ENCODE results near the gene INIP. TPM values are rescaled to one million over a fixed set of nuclear protein-coding genes. Genes with fewer than 3 reads are reported as not detected.
A peak's percentile ranks its signal among the peaks of the same experiment; 100 is the strongest.
"Not testable (repeated sequence)": the region's sequence is repeated elsewhere in the genome, so short reads cannot be mapped to it uniquely, and the experiment has no call there.

Gene INIP
- total RNA-seq, 1 donor from 2014 or later, result 29.1 TPM

DNA sequence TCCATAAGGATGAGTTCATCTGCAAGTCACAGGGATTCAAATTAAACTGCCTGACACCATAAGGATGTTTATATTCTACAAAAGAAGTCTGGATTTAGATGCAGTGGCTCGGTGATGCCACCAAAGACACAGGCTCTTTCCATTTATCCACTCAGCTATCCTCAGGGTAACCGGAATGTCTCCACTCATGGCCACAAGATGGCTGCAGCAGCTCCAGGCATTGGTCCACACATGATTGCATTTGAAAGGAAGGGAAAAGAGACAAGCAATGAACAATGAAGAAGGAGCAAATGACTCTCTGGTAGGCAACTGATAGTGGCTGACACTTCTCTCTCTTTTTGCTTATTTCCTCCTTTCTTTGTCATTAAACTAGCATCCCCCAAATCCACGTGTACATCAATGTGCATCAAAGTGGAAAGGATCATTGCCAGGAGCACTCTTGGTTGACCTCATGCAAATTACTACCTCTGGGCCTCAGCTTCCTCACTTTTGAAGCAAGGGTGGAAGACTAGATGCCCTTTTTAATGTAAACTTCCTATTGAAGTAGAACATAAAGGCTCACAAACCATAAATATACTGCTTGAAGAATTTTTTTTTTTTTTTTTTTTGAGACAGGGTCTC is 25.4 kb upstream of the INIP start:
- no peak for DNase-seq (ENCODE audit: low spot score)

DNA sequence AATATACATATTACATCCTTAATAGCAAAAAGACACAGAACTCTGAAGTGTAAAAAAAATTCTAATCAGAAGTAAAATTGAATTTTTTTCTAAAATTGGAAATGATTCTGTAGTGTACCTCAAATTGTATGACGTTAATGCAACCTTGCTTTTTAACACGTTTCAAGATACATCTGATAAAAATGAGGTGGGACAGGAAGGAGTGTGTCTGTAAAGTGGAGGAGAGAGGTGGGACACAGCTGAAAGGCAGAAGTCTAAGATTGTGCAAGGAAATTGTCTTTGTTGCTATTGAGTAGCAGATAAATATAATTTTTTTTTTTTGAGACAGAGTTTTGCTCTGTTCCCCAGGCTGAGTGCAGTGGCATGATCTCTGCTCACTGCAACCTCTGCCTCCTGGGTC is 17.0 kb upstream of the INIP start:
- no peak for DNase-seq (ENCODE audit: low spot score)

DNA sequence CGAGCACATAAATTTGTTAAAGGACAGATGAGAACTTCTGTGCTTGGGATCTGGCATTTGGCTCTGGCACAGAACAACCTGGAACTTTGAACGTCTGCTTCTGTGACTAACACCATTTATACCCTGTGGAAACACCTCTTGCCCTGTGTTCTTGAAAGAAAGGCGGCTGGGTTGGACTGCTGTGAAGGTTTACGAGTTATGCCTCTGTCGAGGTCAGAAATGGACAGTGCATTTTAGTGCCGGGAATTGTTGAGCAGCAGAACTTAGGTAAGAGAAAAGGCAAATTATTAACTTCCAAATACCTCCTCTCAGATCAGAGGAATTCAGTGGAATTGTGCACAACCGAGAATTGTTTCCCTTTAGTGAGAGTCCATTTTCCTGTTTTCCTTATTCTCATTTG is 14.1 kb upstream of the INIP start:
- DNase-seq (ENCODE audit: low spot score), result no peak

DNA sequence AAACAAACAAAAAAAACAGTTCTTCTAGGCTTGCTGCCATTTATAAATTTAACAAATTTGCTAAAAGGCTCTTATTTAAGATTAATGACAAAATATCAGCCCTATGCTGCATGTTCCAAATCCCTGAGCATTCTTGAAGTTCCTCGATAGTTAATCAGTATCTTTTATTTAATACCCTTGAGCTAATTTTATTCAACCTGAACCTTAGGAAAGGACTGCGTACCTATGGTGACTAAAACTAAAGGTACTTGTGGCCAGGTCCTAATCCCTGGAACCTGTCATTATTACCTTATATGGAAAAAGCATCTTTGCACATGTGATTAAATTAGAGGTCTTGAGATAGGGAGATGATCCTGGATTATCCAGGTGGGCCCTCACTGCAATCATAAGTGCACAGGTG is 10.5 kb upstream of the INIP start:
- no peak for DNase-seq (ENCODE audit: low spot score)

DNA sequence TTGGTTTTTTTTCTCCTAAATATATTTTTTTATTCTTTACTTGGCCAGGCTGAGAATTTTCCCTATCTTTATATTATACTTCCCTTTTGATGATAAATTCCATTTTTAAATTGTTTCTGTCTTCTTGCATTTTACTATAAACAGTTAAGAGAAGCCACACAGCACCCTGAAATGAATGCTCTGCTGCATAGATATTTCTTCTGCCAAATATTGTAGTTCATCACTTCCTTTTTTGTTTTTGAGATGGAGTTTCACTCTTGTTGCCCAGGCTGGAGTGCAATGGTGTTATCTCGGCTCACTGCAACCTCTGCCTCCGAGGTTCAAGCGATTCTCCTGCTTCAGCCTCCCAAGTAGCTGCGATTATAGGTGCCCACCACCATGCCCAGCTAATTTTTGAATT is 8.5 kb upstream of the INIP start:
- no peak for DNase-seq (ENCODE audit: low spot score)

DNA sequence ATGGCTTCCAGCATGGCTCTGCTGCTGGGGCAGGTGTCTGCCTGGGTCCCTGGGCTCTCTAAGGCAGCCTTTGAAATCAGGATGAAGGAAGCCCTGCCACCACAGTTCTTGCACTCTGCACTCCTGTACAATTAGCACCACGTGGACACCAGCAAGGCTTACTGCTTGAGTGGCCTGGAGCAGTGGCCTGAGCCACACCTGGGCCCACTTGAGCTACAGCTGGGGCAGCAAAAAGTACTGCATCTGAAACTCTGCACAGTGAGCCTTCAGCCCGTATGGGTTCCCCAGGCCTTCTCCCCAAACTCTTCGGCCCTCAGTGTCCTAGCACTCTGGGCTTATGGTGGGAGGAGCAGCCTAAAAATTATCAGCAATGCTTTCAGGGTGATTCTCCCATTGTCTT is 8.0 kb upstream of the INIP start:
- no peak for DNase-seq (ENCODE audit: low spot score)

GRCh38 chr9:112722749-112723148 is 4.8 kb upstream of the INIP start:
- DNase-seq (ENCODE audit: low spot score), result not testable (repeated sequence)

DNA sequence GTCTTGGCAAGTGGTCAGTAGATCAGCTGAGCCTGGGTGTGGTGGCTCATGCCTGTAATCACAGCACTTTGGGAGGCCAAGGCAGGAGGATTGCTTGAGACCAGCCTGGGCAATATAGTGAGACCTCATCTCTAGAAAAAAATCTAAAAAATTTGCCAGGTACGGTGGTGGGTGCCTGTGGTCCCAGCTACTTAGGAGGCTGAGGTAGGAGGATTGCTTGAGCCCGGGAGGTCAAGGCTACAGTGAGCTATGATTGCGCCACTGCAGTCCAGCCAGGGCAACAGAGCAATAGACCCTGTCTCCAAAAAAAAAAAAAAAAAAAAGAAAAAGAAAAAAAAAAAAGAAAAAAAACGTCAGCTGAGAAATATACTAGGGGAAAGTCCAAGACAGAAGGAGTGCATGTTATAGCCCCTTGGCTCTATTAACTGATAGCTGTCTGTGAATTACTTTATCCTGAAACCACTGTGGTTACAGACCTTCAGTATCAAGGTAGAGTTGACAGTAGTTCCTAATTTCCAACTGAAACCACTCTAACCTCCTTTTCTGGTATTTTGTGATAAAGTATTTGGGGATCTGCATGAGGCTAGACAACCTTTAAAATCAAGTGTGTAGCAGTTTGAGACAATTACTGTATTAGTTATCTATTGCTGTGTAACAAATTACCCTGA is 2.3 kb upstream of the INIP start:
- no peak for DNase-seq (ENCODE audit: low spot score)

GRCh38 chr9:112719696-112720095 is 1.8 kb upstream of the INIP start:
- DNase-seq (ENCODE audit: low spot score), result no peak

DNA sequence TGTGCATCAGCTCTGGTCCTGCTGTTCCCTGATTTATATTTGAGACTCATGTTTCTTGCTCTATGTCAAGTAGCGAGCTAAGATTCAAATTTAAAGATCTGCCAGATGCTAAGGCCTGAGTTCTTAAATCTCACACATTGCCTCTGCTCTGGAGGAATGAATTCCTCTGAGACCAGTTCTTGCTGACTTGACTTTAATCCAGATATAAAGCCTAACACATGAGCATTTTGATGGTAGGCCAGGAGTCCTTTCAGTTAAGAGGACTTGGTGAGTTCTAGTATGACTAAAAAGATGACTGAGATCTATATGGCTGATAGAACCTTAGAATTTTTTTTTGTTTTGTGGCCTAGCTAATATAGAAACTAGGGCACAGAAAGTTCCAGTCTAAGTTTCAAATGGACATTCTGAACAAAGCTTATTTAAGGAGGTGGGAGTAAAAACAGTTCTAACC is 1.3 kb upstream of the INIP start:
- no peak for DNase-seq (ENCODE audit: low spot score)

GRCh38 chr9:112712678-112713077 is 5.2 kb downstream of the INIP start:
- DNase-seq (ENCODE audit: low spot score), result no peak

DNA sequence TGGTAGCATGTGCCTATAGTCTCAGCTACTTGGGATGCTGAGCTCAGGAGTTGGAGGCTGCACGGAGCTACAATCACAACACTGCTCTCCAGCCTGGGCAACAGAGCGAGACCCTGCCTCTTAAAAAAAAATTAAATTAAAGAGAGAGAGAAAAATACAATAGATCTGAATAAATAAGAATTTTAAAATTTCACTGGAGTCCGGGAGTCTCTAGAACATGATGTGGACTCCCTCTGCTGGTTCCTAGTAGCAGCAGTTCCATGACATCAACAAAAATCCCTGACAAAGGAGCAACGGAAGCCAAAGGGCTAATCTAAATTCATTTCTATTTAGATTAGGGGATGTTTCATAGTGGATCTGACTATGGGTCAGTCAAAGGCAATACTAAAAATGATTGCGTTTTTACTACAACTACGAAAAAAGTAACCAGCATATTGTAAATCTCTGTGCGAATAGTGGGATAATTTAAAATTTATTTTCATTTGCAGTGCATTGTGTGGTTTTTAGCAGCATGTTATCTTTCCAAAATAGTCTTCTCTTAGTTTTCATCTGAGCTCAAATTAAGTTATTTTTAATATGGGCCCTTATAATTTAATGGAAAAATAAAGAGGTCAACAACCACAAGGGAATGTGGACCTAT is 6.7 kb downstream of the INIP start:
- DNase-seq (ENCODE audit: low spot score), result no peak

DNA sequence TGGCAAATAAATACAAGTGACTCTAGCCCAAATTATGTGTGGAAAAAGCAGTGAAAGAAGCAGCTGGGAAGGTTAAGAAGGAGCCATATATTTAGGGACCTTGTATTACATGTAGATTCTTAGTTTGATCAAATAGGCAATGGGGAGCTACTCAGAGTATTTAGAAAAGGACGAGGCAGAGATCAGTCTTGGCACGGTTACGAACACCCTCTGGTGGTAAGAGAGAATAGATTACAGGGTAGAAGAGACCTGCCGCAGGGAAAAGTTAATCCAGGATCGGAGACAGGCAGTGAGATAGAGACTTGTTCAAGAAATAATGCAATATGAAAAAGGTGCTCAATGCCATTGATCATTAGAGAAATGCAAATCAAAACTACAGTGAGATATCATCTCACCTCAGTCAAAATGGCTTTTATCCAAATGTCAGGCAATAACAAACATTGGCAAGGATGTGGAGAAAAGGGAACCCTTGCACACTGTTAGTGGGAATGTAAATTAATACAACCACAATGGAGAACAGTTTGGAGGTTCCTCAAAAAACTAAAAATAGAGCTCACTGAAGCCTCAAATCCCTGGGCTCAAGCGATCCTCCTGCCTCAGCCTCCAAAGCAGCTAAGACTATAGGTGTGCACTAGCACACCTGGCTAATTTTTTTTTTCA is 12.0 kb downstream of the INIP start:
- DNase-seq (ENCODE audit: low spot score), result peak; percentile 50

- DNase-seq (ENCODE audit: low spot score), result no peak
Measured at GRCh38 chr9:112703304-112703703, 14.6 kb downstream of the INIP start.

DNA sequence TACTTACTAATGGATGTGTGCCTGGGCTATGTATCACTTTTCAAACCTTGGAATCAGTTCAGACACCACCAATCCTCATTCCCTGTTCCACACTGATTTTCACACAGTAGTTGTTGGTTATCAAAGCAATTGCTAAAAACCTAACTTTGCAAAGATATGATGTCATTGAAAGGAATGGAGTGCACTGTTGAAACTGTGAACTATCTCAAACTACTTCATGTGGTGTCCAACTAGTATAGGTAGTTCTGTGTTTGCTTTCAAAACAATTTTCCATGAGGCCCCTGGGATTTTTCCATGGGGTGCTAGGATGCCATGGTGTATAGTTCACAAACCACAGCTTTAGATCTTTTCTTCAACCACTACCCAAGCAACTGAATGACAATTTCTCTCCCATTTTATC is 17.8 kb downstream of the INIP start:
- DNase-seq (ENCODE audit: low spot score), result no peak

DNA sequence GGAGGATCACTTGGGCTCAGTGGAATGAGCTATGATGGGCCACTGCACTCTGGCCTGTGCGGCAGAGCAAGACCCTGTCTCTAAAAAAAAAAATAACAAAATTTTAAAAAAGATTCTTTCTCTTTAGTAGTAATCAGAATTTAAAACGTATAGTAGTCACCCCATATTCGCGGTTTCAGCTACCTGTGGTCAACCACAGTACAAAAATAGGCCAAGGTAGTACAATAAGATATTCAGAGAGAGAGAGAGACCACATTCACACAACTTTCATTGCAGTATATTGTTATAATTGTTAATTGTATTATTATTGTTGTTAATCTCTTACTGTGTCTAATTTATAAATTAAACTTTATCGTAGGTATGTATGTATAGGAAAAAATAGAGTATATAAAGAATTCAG is 18.7 kb downstream of the INIP start:
- DNase-seq (ENCODE audit: low spot score), result no peak

GRCh38 chr9:112696461-112696860 is 21.5 kb downstream of the INIP start:
- no peak for DNase-seq (ENCODE audit: low spot score)

DNA sequence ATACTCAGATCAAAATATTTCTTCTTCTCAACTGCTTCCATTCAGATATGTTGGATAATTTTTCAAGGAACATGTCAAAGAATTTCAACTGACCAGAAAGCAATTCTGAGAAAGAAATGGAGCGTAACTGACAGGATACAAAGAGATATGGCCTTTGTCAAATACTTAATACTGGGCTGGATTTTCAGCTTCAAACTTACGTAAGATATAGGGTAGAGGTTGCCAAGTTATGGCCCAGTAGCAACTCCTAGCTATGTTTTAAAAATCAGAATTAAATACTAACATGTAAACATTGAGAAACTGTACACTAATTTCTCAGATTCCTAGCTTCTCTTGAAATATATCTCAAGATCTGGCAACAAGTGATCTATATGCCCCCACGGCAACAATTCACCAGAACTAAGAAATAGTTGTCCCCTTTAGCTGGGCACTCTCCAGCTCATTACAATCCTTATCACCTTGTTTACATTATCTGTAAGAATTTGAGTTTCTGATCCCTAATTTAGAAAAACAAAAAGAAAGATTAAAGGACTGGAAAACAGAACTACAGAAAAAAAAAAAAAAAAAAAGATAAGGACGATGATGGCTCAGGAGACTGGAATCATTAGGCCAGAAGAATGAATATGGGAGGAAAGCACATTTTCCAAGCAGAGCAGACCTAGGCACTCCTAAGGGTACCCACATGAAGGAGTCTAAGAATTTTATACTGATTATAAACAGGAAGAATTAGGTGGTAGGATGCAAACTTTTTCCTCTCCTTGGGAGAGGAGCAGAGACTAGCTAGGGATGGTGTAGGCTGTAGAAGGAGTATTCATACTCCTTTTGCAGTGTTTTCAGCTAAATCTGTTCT is 23.0 kb downstream of the INIP start:
- DNase-seq (ENCODE audit: low spot score), result no peak

- no peak for DNase-seq (ENCODE audit: low spot score)
Measured at GRCh38 chr9:112689161-112689740, 28.7 kb downstream of the INIP start.

- DNase-seq (ENCODE audit: low spot score), result no peak
Measured at GRCh38 chr9:112680731-112681402, 37.0 kb downstream of the INIP start.

GRCh38 chr9:112677040-112677439 is 40.9 kb downstream of the INIP start:
- DNase-seq (ENCODE audit: low spot score), result no peak
